GM12801 (cell line): Measurements from ENCODE around the gene RPRD1B.

Experiments used
- CTCF ChIP-seq: IDR thresholded peaks from one replicate; pipeline ENCODE4 v1.5.1; 2011; ENCODE audit warnings: control low read depth; ENCODE audit not compliant: insufficient read length; ENCODE audit errors: extremely low read depth

The RPRD1B gene

GRCh38 chr20:38057351-38057972, 23.9 kb downstream of the RPRD1B start:
- no peak for TF ChIP-seq CTCF

GRCh38 chr20:38059832-38060231, 26.3 kb downstream of the RPRD1B start:
- no peak for TF ChIP-seq CTCF

GRCh38 chr20:38060536-38060935, 27.0 kb downstream of the RPRD1B start:
- no peak for TF ChIP-seq CTCF

GRCh38 chr20:38061109-38061508, 27.6 kb downstream of the RPRD1B start:
- TF ChIP-seq CTCF = no peak

GRCh38 chr20:38062890-38063289, 29.3 kb downstream of the RPRD1B start:
- no peak for TF ChIP-seq CTCF

GRCh38 chr20:38063911-38064530, 30.5 kb downstream of the RPRD1B start:
- no peak for TF ChIP-seq CTCF

- no peak for TF ChIP-seq CTCF
These were observed 32.3 kb downstream of the RPRD1B start for GRCh38 chr20:38065764-38066375.
